MG63 (cell line): Measurements from ENCODE around the gene KANK4. TPM values are rescaled to one million over a fixed set of nuclear protein-coding genes. Genes with fewer than 3 reads are reported as not detected.

Source experiments
- DNase-seq: peaks from one replicate; pipeline ENCODE4 v3.0.0-alpha.2; 2020
- H3K27me3 ChIP-seq: fragments of 250-450 bp; sonication (Bioruptor Pico); 2 replicates; pipeline ENCODE4 v1.5.1; 2020; ENCODE audit warnings: mild to moderate bottlenecking, moderate library complexity
- H3K36me3 ChIP-seq: fragments of 250-450 bp; sonication (Bioruptor Pico); 2 replicates; pipeline ENCODE4 v1.5.1; 2020; ENCODE audit warnings: mild to moderate bottlenecking, moderate library complexity
- H3K4me3 ChIP-seq: fragments of 250-450 bp; sonication (Bioruptor Pico); 2 replicates; pipeline ENCODE4 v1.5.1; 2020; ENCODE audit warnings: mild to moderate bottlenecking, moderate library complexity
- H3K9me3 ChIP-seq: fragments of 250-450 bp; sonication (Bioruptor Pico); 2 replicates; pipeline ENCODE4 v1.5.1; 2020; ENCODE audit warnings: mild to moderate bottlenecking, moderate library complexity
- total RNA-seq: library from RNA; depleted of rRNA; stranded (reverse); fragments of >200 nt; shearing (Covaris generic); gene quantifications from 2 replicates; pipeline ENCODE4 v1.2.3, GENCODE V29; 2014; ENCODE audit warnings: low replicate concordance

The KANK4 gene
- total RNA-seq, 1 experiment from 2014 or later, result not detected

DNA sequence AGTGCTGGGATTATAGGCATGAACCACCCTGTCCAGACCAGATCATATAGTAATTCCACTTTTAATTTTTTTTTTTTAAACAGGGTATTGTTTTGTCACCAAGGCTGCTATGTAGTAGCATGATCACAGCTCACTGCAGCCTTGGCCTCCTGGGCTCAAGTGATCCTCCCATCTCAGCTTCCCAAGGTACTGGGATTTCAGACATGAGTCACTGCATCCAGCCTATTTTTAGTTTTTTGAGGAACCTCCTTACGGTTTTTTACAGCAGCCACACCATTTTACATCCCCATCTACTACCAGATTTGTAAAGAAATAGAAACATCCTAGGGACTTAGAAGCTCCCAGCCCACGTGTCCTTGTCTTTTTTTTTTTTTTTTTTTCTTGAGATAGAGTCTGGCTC, 100.6 kb downstream of the KANK4 start:
- Histone ChIP-seq H3K36me3 (no peaks in the 10 kb centered on the region), H3K4me3 (no peak overlapping the region), H3K27me3 (no peaks in the 10 kb centered on the region), H3K9me3 (no peaks in the 10 kb centered on the region)
- DNase-seq, result no peak

DNA sequence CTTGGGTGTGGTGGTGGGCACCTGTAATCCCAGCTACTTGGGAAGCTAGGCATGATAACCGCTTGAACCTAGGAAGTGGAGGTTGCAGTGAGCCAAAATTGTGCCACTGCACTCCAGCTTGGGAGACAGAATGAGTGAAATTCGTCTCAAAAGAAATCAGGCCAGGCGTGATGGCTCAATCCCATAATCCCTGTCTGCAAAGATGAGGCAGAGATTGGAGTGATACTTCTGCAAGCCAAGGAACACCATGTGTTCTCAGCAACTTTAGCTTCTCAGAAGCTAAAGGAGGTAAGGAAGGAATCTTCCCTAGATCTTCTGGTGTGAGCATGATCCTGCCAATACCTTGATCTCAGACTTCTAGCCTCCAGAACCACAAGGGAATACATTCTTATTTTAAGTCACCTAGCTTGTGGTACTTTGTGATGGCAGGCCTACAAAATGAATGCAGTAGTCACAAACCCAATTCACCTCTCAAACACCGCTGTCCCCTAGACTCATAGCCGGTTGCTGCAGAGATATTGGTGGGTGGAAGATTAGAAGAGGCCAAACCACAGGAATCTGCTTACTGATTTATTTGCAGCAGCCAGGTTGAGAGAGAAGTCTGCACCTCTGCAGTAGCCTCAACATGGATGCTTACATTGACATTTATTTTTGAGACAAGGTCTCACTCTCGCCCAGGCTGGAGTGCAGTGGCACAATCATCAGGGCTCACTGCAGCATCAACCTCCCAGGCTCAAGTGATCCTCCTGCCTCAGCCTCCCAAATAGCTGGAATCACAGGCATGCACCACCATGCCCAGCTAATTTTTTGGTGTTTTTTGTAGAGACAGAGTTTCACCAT, 105.9 kb downstream of the KANK4 start:
- Histone ChIP-seq H3K27me3 (no peaks in the 10 kb centered on the region), H3K4me3 (no peak overlapping the region), H3K9me3 (peaks cover 7% of the 10 kb centered on the region), H3K36me3 (no peaks in the 10 kb centered on the region)
- DNase-seq, result no peak

- H3K27me3 ChIP-seq, result no peaks in the 10 kb centered on the region
- no peaks in the 10 kb centered on the region for H3K36me3 ChIP-seq
- no peak overlapping the region for H3K4me3 ChIP-seq
- no peak for DNase-seq
- H3K9me3 ChIP-seq, result peaks cover 7% of the 10 kb centered on the region
Measured at GRCh38 chr1:62212411-62212810, 106.8 kb downstream of the KANK4 start.

- DNase-seq, result no peak
- H3K4me3 ChIP-seq, result no peak overlapping the region
- peaks cover 7% of the 10 kb centered on the region for H3K9me3 ChIP-seq
- H3K27me3 ChIP-seq, result no peaks in the 10 kb centered on the region
- no peaks in the 10 kb centered on the region for H3K36me3 ChIP-seq
Measured at GRCh38 chr1:62210960-62211359, 108.3 kb downstream of the KANK4 start.

DNA sequence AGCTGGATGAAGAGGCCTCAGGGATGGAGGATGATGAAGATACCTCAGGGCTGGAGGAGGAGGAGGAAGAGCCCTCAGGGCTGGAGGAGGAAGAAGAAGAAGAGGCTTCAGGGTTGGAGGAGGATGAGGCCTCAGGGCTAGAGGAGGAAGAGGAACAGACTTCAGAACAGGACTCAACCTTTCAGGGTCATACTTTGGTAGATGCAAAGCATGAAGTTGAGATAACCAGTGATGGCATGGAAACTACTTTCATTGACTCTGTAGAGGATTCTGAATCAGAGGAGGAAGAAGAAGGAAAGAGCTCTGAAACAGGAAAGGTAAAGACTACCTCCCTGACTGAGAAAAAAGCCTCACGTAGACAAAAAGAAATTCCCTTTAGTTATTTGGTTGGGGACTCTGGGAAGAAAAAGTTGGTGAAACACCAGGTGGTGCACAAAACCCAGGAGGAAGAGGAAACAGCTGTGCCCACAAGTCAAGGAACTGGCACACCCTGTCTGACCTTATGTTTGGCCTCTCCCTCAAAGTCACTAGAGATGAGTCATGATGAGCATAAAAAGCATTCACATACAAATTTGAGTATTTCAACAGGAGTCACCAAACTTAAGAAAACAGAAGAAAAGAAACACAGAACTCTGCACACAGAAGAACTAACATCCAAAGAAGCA, 109.2 kb downstream of the KANK4 start:
- no peaks in the 10 kb centered on the region for H3K27me3 ChIP-seq
- DNase-seq, result peak; percentile 14
- H3K36me3 ChIP-seq, result no peaks in the 10 kb centered on the region
- H3K9me3 ChIP-seq, result peaks cover 7% of the 10 kb centered on the region
- H3K4me3 ChIP-seq, result no peak overlapping the region

DNA sequence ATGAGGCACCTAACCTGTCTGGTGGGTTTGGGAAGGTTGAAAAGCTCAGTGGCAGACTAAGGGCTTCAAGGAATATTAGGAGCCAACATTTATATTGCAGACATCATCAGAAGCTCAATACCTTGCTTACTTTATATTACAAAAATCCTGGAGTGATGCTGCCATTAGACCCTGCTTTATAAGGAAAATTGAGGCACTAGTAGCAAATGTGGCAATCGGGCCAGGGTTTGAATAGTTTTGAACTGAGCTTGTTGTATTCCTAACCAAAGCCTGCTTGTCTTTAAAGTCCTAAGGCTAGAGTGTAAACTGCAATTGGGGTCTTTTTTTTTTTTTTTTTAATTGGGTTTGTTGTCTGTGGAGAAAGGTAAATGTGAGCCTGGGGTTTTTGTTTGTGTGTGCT, 110.3 kb downstream of the KANK4 start:
- no peak for DNase-seq
- Histone ChIP-seq H3K4me3 (no peak overlapping the region), H3K27me3 (no peaks in the 10 kb centered on the region), H3K9me3 (peaks cover 7% of the 10 kb centered on the region), H3K36me3 (no peaks in the 10 kb centered on the region)

DNA sequence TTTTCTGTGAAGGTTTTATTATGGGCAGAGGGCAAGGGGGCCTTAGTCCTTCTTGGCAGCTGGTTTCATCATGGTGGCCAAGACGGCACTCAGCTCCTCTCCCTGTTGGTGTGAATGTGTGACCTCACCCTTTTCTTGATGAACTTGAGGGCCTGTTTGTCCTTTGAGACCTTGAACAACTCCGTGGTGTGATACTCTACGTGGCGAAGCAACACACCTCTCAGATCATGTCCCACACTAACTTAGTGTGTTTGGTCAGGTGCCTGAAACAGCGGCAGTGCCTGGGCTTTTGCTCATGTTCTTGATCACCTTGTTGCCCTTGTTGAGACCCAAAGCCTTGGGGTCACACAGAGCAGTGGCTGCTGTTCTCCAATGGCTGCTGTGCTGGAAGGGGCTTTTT, 111.1 kb downstream of the KANK4 start:
- Histone ChIP-seq H3K27me3 (no peaks in the 10 kb centered on the region), H3K4me3 (no peak overlapping the region), H3K36me3 (no peaks in the 10 kb centered on the region), H3K9me3 (peaks cover 7% of the 10 kb centered on the region)
- DNase-seq, result no peak

DNA sequence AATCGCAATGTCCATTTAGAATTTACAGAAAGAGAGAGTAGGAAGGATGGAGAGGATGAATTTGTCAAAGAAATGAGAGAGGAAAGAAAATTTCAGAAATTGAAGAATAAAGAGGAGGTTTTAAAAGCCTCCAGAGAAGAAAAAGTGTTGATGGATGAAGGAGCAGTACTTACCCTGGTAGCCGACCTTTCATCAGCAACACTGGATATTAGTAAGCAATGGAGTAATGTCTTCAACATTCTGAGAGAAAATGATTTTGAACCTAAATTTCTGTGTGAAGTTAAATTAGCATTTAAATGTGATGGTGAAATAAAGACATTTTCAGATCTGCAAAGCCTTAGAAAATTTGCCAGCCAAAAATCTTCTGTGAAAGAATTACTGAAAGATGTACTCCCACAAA, 112.0 kb downstream of the KANK4 start:
- H3K27me3 ChIP-seq, result no peaks in the 10 kb centered on the region
- no peak for DNase-seq
- H3K9me3 ChIP-seq, result peaks cover 7% of the 10 kb centered on the region
- H3K4me3 ChIP-seq, result no peak overlapping the region
- no peaks in the 10 kb centered on the region for H3K36me3 ChIP-seq

DNA sequence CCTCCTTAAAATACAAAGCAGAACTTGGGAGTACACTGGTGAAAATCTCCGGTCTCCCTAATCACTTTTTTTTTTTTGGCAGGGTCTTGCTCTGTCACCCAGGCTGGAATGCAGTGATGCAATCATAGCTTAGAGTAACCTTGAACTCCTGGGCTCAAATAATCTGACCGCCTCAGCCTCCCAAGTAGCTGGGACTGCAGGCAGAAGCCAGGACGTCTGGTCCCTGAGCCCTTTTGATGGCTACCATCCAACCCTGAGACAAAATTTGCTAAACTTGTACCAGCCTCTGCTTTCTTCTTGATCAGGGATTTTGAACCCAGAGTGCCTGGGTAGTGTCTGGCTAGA, 120.5 kb downstream of the KANK4 start:
- Histone ChIP-seq H3K27me3 (no peaks in the 10 kb centered on the region), H3K9me3 (no peaks in the 10 kb centered on the region), H3K36me3 (no peaks in the 10 kb centered on the region), H3K4me3 (no peak overlapping the region)
- DNase-seq, result peak; percentile 22

GRCh38 chr1:62198069-62198780, 121.0 kb downstream of the KANK4 start:
- H3K9me3 ChIP-seq, result no peaks in the 10 kb centered on the region

GRCh38 chr1:62196086-62196690, 123.0 kb downstream of the KANK4 start:
- Histone ChIP-seq H3K4me3 (no peak overlapping the region), H3K27me3 (no peaks in the 10 kb centered on the region), H3K9me3 (no peaks in the 10 kb centered on the region), H3K36me3 (no peaks in the 10 kb centered on the region)
- no peak for DNase-seq

More at GRCh38 chr1:62198069-62198780, 121.0 kb downstream of the KANK4 start:
- no peak for DNase-seq
- no peaks in the 10 kb centered on the region for H3K27me3 ChIP-seq
- H3K4me3 ChIP-seq, result no peak overlapping the region
- H3K36me3 ChIP-seq, result no peaks in the 10 kb centered on the region

GRCh38 chr1:62194651-62195544, 124.3 kb downstream of the KANK4 start, which contains the start of gene L1TD1:
L1TD1 (plus strand) TSS chr1:62194849; CDS start chr1:62206629, 11,780 bp downstream.
- no peaks in the 10 kb centered on the region for H3K9me3 ChIP-seq
- H3K27me3 ChIP-seq, result no peaks in the 10 kb centered on the region
- DNase-seq, result no peak
- H3K4me3 ChIP-seq, result no peak within 1 kb of the TSS
- H3K36me3 ChIP-seq, result no peaks in the 10 kb centered on the region

DNA sequence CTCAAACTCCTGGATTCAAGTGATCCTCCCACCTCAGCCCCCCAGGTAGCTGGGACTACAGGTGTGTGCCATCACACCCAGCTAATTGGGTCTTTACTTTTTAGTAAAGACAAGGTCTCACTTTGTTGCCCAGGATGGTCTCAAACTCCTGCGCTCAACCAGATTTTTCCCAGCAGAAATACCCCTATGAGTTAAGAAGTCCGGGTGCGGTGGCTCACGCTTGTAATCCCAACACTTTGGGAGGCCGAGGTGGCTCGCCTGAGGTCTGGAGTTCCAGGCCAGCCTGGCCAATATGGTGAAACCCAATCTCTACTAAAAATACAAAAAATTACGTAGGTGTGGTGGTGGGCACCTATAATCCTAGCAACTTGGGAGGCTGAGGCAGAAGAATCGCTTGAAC, 131.1 kb downstream of the KANK4 start:
- H3K4me3 ChIP-seq, result no peak overlapping the region
- no peaks in the 10 kb centered on the region for H3K9me3 ChIP-seq
- no peaks in the 10 kb centered on the region for H3K36me3 ChIP-seq
- no peak for DNase-seq
- H3K27me3 ChIP-seq, result no peaks in the 10 kb centered on the region

GRCh38 chr1:62187548-62187947, 131.7 kb downstream of the KANK4 start:
- no peaks in the 10 kb centered on the region for H3K36me3 ChIP-seq
- H3K27me3 ChIP-seq, result no peaks in the 10 kb centered on the region
- DNase-seq, result no peak
- H3K9me3 ChIP-seq, result no peaks in the 10 kb centered on the region
- H3K4me3 ChIP-seq, result no peak overlapping the region
